Testis (tissue), 3 donors: ENCODE measurements around the gene SHBG. TPM values are rescaled to one million over a fixed set of nuclear protein-coding genes. Genes with fewer than 3 reads are reported as not detected.

Experiments
- DNase-seq: peaks from one replicate; pipeline ENCODE4 v3.0.0-alpha.2; 2019
- H3K27ac ChIP-seq, 2 donors: fragments of 200-600 bp; sonication (generic); one replicate each; pipeline ENCODE4 v1.5.1; 2019
- H3K27me3 ChIP-seq: fragments of 200-600 bp; sonication (generic); one replicate; pipeline ENCODE4 v1.5.1; 2019
- H3K36me3 ChIP-seq: fragments of 200-600 bp; sonication (generic); one replicate; pipeline ENCODE4 v1.5.1; 2017; ENCODE audit warnings: low read depth; ENCODE audit errors: missing control alignments
- H3K4me1 ChIP-seq: fragments of 200-600 bp; sonication (generic); one replicate; pipeline ENCODE4 v1.5.1; 2019
- H3K4me3 ChIP-seq, 2 donors: fragments of 200-600 bp; sonication (generic); one replicate each; pipeline ENCODE4 v1.5.1; 2017 to 2019
- H3K9me3 ChIP-seq: fragments of 200-600 bp; sonication (generic); one replicate; pipeline ENCODE4 v1.5.1; 2017
- CTCF ChIP-seq, 3 experiments: fragments of 450-650 bp in 2 of 3; fragments of 200-600 bp in 1 of 3; sonication (generic) in 1 of 3; IDR thresholded peaks; one replicate each; pipeline ENCODE4 v1.5.1; 2016 to 2019; ENCODE audit warnings: antibody characterized with exemption in 3 of 3, mild to moderate bottlenecking in 2 of 3, moderate library complexity in 1 of 3
- POLR2A ChIP-seq: fragments of 450-650 bp; IDR thresholded peaks from one replicate; pipeline ENCODE4 v1.6.1; 2017; ENCODE audit warnings: antibody characterized with exemption, mild to moderate bottlenecking, moderate library complexity
- WGBS, 2 donors: methylation state at CpG; one replicate each; pipeline ENCODE4 v1.1.5; 2018; 5-methylcytosine and 5-hydroxymethylcytosine counted together
- intact Hi-C: fragments of 100-400 bp; cut with DNase I; formaldehyde crosslinking; loops from one replicate; pipeline ENCODE4 v1.15.1; 2023; ENCODE audit warnings: low total_unique reads
- polyA plus RNA-seq: library from polyadenylated mRNA; stranded (reverse); fragments of 350-450 nt; fragmentation: Illumina TruSeq; extraction: RNeasy Lipid Tissue Mini Kit (QIAGEN cat#74804); gene quantifications from one replicate; pipeline ENCODE4 v1.2.3, GENCODE V29; 2014; ENCODE audit warnings: low read depth, low replicate concordance; ENCODE audit not compliant: insufficient read depth
- total RNA-seq, 2 donors: library from RNA; depleted of rRNA; stranded (reverse); fragments of >200 nt; gene quantifications; one replicate each; pipeline ENCODE4 v1.2.3, GENCODE V29; 2016

The SHBG gene
- total and polyA plus RNA-seq, 3 donors from 2014 or later: 3.2 to 17.8 (median 6.1) TPM

GRCh38 chr17:7651665-7652387, 21.9 kb downstream of the SHBG start:
- Histone ChIP-seq H3K9me3 (no peaks in the 10 kb centered on the region), H3K27me3 (no peaks in the 10 kb centered on the region), H3K4me1 (peaks cover 12% of the 10 kb centered on the region), H3K4me3 (peak overlapping the region; percentile 51 to 70), H3K36me3 (no peaks in the 10 kb centered on the region), H3K27ac (peak overlapping the region; percentile 66 to 72)
- intact Hi-C loops: no loop called here
- 8 to 25% methylated on average over 6 to 29 of the region's 54 CpGs for WGBS, 2 donors
- peak; percentile 37 for DNase-seq
- TF ChIP-seq POLR2A: no peak

- peaks cover 12% of the 10 kb centered on the region for H3K4me1 ChIP-seq
- intact Hi-C loops: no loop called here
- H3K27ac ChIP-seq: peak overlapping the region; percentile 10 to 66
- no peaks in the 10 kb centered on the region for H3K9me3 ChIP-seq
- WGBS, 2 donors: 54 to 62% methylated on average over 12 of the region's 12 CpGs
- no peaks in the 10 kb centered on the region for H3K27me3 ChIP-seq
- TF ChIP-seq POLR2A (no peak), CTCF (IDR thresholded peaks at IDR 0.05) (no peak)
- H3K36me3 ChIP-seq: no peaks in the 10 kb centered on the region
- no peak overlapping the region for H3K4me3 ChIP-seq
- no peak for DNase-seq
These were observed 22.7 kb downstream of the SHBG start for GRCh38 chr17:7652388-7653356.

GRCh38 chr17:7654832-7655540, 25.1 kb downstream of the SHBG start:
- no peak overlapping the region for H3K4me3 ChIP-seq
- WGBS, 2 donors: 64 to 71% methylated on average over 16 of the region's 16 CpGs
- H3K27me3 ChIP-seq: no peaks in the 10 kb centered on the region
- H3K36me3 ChIP-seq: no peaks in the 10 kb centered on the region
- TF ChIP-seq POLR2A (no peak), CTCF (IDR thresholded peaks at IDR 0.05) (no peak)
- H3K27ac ChIP-seq: no peak overlapping the region
- intact Hi-C loops: no loop called here
- DNase-seq: no peak
- H3K4me1 ChIP-seq: peaks cover 12% of the 10 kb centered on the region
- no peaks in the 10 kb centered on the region for H3K9me3 ChIP-seq

GRCh38 chr17:7655541-7655840, 25.6 kb downstream of the SHBG start:
- no peak overlapping the region for H3K4me3 ChIP-seq
- 89 to 91% methylated on average over 17 of the region's 17 CpGs for WGBS, 2 donors
- no peaks in the 10 kb centered on the region for H3K36me3 ChIP-seq
- DNase-seq: no peak
- peaks cover 9% of the 10 kb centered on the region for H3K4me1 ChIP-seq
- intact Hi-C loops: no loop called here
- TF ChIP-seq POLR2A: no peak
- H3K27ac ChIP-seq: no peak overlapping the region
- H3K27me3 ChIP-seq: no peaks in the 10 kb centered on the region
- H3K9me3 ChIP-seq: no peaks in the 10 kb centered on the region

GRCh38 chr17:7656958-7657609, 27.1 kb downstream of the SHBG start:
- H3K27ac ChIP-seq: no peak overlapping the region
- peak; percentile 58 for DNase-seq
- TF ChIP-seq CTCF (IDR thresholded peaks at IDR 0.05) (no peak), POLR2A (no peak)
- intact Hi-C loops: no loop called here
- H3K27me3 ChIP-seq: no peaks in the 10 kb centered on the region
- 48 to 49% methylated on average over 10 of the region's 10 CpGs for WGBS, 2 donors
- no peaks in the 10 kb centered on the region for H3K4me1 ChIP-seq
- no peaks in the 10 kb centered on the region for H3K9me3 ChIP-seq
- H3K4me3 ChIP-seq: no peak overlapping the region
- H3K36me3 ChIP-seq: no peaks in the 10 kb centered on the region
